Astrocyte (in vitro differentiated cells and primary cell): ENCODE data around the gene ATG16L1. TPM values are rescaled to one million over a fixed set of nuclear protein-coding genes. Genes with fewer than 3 reads are reported as not detected.

Experiments used
- DNase-seq: peaks from one replicate; pipeline ENCODE4 v3.0.0-alpha.2; 2010; ENCODE audit warnings: low read depth
- FAIRE-seq: peaks from 2 replicates; lab custom pipeline; 2011; peaks lifted over from hg19 to GRCh38; lab: Jason Lieb, UNC
- H2AFZ ChIP-seq: 2 replicates; pipeline ENCODE4 v1.6.0; 2012; ENCODE audit warnings: low read depth, low read length, inconsistent platforms
- H3K27ac ChIP-seq: 2 replicates; pipeline ENCODE4 v1.5.1; 2011; ENCODE audit warnings: low read depth, low read length, inconsistent platforms
- H3K27me3 ChIP-seq: 2 replicates; pipeline ENCODE4 v1.6.0; 2011; ENCODE audit warnings: low read length, inconsistent platforms; ENCODE audit not compliant: insufficient read depth
- H3K36me3 ChIP-seq: 2 replicates; pipeline ENCODE4 v1.5.1; 2011; ENCODE audit warnings: low read length, inconsistent platforms; ENCODE audit not compliant: insufficient read depth
- H3K4me1 ChIP-seq: 2 replicates; pipeline ENCODE4 v1.5.1; 2011; ENCODE audit warnings: low read length, inconsistent platforms; ENCODE audit not compliant: insufficient read depth
- H3K4me2 ChIP-seq: 2 replicates; pipeline ENCODE4 v1.6.0; 2012; ENCODE audit warnings: low read length, inconsistent platforms
- H3K4me3 ChIP-seq: 2 replicates; pipeline ENCODE4 v1.5.1; 2011; ENCODE audit warnings: low read depth, mild to moderate bottlenecking, low read length, inconsistent platforms; ENCODE audit not compliant: insufficient read depth
- H3K79me2 ChIP-seq: 2 replicates; pipeline ENCODE4 v1.6.0; 2012; ENCODE audit warnings: mild to moderate bottlenecking, low read length, inconsistent platforms; ENCODE audit not compliant: insufficient read depth
- H3K9ac ChIP-seq: 2 replicates; pipeline ENCODE4 v1.6.0; 2012; ENCODE audit warnings: mild to moderate bottlenecking, low read length, inconsistent platforms
- H3K9me3 ChIP-seq: 2 replicates; pipeline ENCODE4 v1.5.1; 2012; ENCODE audit warnings: low read depth, mild to moderate bottlenecking, low read length, inconsistent platforms; ENCODE audit not compliant: insufficient read depth
- H4K20me1 ChIP-seq: 2 replicates; pipeline ENCODE4 v1.6.0; 2012; ENCODE audit warnings: low read length, inconsistent platforms; ENCODE audit not compliant: insufficient read depth
- H3K27ac Mint-ChIP-seq: one replicate; pipeline ENCODE4 v1.8.0; 2021; ENCODE audit warnings: mild to moderate bottlenecking, mixed read lengths; ENCODE audit not compliant: unreplicated experiment
- H3K27me3 Mint-ChIP-seq: one replicate; pipeline ENCODE4 v1.8.0; 2021; ENCODE audit warnings: low read depth, mixed read lengths; ENCODE audit not compliant: unreplicated experiment
- H3K36me3 Mint-ChIP-seq: one replicate; pipeline ENCODE4 v1.8.0; 2021; ENCODE audit warnings: low read depth, mixed read lengths; ENCODE audit not compliant: unreplicated experiment
- H3K4me1 Mint-ChIP-seq: one replicate; pipeline ENCODE4 v1.8.0; 2021; ENCODE audit warnings: low read depth, mixed read lengths; ENCODE audit not compliant: unreplicated experiment
- H3K4me3 Mint-ChIP-seq: one replicate; pipeline ENCODE4 v1.8.0; 2021; ENCODE audit warnings: mild to moderate bottlenecking, moderate library complexity, mixed read lengths; ENCODE audit not compliant: unreplicated experiment
- H3K9me3 Mint-ChIP-seq: one replicate; pipeline ENCODE4 v1.8.0; 2021; ENCODE audit warnings: mild to moderate bottlenecking, mixed read lengths; ENCODE audit not compliant: unreplicated experiment
- CTCF ChIP-seq: IDR thresholded peaks from 2 replicates; pipeline ENCODE4 v1.5.1; 2011; ENCODE audit warnings: low read depth, mild to moderate bottlenecking, inconsistent platforms, low read length, moderate library complexity; ENCODE audit not compliant: insufficient read depth
- EZH2 ChIP-seq: IDR thresholded peaks from 2 replicates; pipeline ENCODE4 v1.6.1; 2012; ENCODE audit warnings: mild to moderate bottlenecking, low read length, inconsistent platforms; ENCODE audit not compliant: insufficient read depth
- total RNA-seq: library from RNA; stranded (reverse); gene quantifications from 2 replicates; pipeline ENCODE4 v1.2.1, GENCODE V29; 2021

ATG16L1 gene
- total RNA-seq, 1 donor from 2014 or later: 31.6 TPM

GRCh38 chr2:233252227-233252626 is 754 bp downstream of the ATG16L1 start:
- no peak for TF ChIP-seq EZH2
- TF ChIP-seq CTCF: no peak
- Mint-ChIP-seq H3K4me3 (peak overlapping the region; percentile 97), H3K9me3 (no peaks in the 10 kb centered on the region), H3K4me1 (peaks cover 24% of the 10 kb centered on the region), H3K27ac (peak overlapping the region; percentile 54), H3K27me3 (no peaks in the 10 kb centered on the region), H3K36me3 (no peaks in the 10 kb centered on the region)
- peaks cover 41% of the 10 kb centered on the region for H4K20me1 ChIP-seq
- H3K4me3 ChIP-seq: peak overlapping the region; percentile 86
- H2AFZ ChIP-seq: peak overlapping the region; percentile 96
- peak overlapping the region; percentile 69 for H3K27ac ChIP-seq
- peaks cover 11% of the 10 kb centered on the region for H3K36me3 ChIP-seq
- FAIRE-seq: no peak
- no peak for DNase-seq
- H3K4me2 ChIP-seq: peak overlapping the region; percentile 89
- peak overlapping the region; percentile 84 for H3K9ac ChIP-seq
- peaks cover 51% of the 10 kb centered on the region for H3K79me2 ChIP-seq
- H3K4me1 ChIP-seq: peaks cover 11% of the 10 kb centered on the region
- H3K9me3 ChIP-seq: no peaks in the 10 kb centered on the region
- no peaks in the 10 kb centered on the region for H3K27me3 ChIP-seq

- peaks cover 70% of the 10 kb centered on the region for H3K79me2 ChIP-seq
- TF ChIP-seq CTCF: no peak
- TF ChIP-seq EZH2: no peak
- H3K27ac ChIP-seq: no peak overlapping the region
- no peaks in the 10 kb centered on the region for H3K9me3 ChIP-seq
- peaks cover 11% of the 10 kb centered on the region for H3K4me1 ChIP-seq
- Mint-ChIP-seq H3K4me1 (peaks cover 29% of the 10 kb centered on the region), H3K9me3 (no peaks in the 10 kb centered on the region), H3K27ac (peak overlapping the region; percentile 20), H3K36me3 (peaks cover 2% of the 10 kb centered on the region), H3K27me3 (no peaks in the 10 kb centered on the region), H3K4me3 (peak overlapping the region; percentile 9)
- no peak overlapping the region for H2AFZ ChIP-seq
- FAIRE-seq (no peak), DNase-seq (no peak)
- H3K27me3 ChIP-seq: no peaks in the 10 kb centered on the region
- H3K9ac ChIP-seq: no peak overlapping the region
- no peak overlapping the region for H3K4me2 ChIP-seq
- H3K36me3 ChIP-seq: peaks cover 24% of the 10 kb centered on the region
- H4K20me1 ChIP-seq: peaks cover 61% of the 10 kb centered on the region
- no peak overlapping the region for H3K4me3 ChIP-seq
Observed at GRCh38 chr2:233255151-233255550, 3.7 kb downstream of the ATG16L1 start.

GRCh38 chr2:233256048-233256447 is 4.6 kb downstream of the ATG16L1 start:
- Histone ChIP-seq H3K36me3 (peaks cover 30% of the 10 kb centered on the region), H2AFZ (no peak overlapping the region), H3K9me3 (no peaks in the 10 kb centered on the region), H3K9ac (no peak overlapping the region), H3K27me3 (no peaks in the 10 kb centered on the region), H3K4me2 (no peak overlapping the region), H3K79me2 (peaks cover 76% of the 10 kb centered on the region), H3K27ac (no peak overlapping the region), H3K4me1 (peaks cover 11% of the 10 kb centered on the region), H3K4me3 (no peak overlapping the region), H4K20me1 (peaks cover 68% of the 10 kb centered on the region)
- H3K27me3 Mint-ChIP-seq: no peaks in the 10 kb centered on the region
- no peak for FAIRE-seq
- H3K9me3 Mint-ChIP-seq: no peaks in the 10 kb centered on the region
- H3K36me3 Mint-ChIP-seq: peaks cover 2% of the 10 kb centered on the region
- no peak for TF ChIP-seq CTCF
- no peak for TF ChIP-seq EZH2
- no peak overlapping the region for H3K27ac Mint-ChIP-seq
- DNase-seq: no peak
- peaks cover 31% of the 10 kb centered on the region for H3K4me1 Mint-ChIP-seq
- H3K4me3 Mint-ChIP-seq: no peak overlapping the region
